ENCODE data around the gene ANO2.

GRCh38 chr12:5611162-5611561, 333.9 kb downstream of the ANO2 start:
- TF ChIP-seq MYC (IDR thresholded peaks at IDR 0.05; ENCODE audit: low read depth, low read length) (no peak), CTCF (IDR thresholded peaks at IDR 0.05; ENCODE audit: extremely low read depth in 1 of 2, insufficient read depth in 1 of 2, low read depth in 1 of 2, low read length in 2 of 2) (no peak), FOS (IDR thresholded peaks at IDR 0.05; ENCODE audit: borderline replicate concordance, insufficient read depth, low read length) (no peak), POLR2A (IDR thresholded peaks at IDR 0.05; ENCODE audit: low read depth, low read length) (no peak), POLR2AphosphoS5 (IDR thresholded peaks at IDR 0.05; ENCODE audit: insufficient read depth, low read depth, low read length) (no peak), JUN (IDR thresholded peaks at IDR 0.05; ENCODE audit: borderline replicate concordance, insufficient read depth, insufficient read length, low read depth) (no peak), MAX (IDR thresholded peaks at IDR 0.05; ENCODE audit: insufficient read depth, insufficient read length) (no peak), EZH2 (IDR thresholded peaks at IDR 0.05; ENCODE audit: borderline replicate concordance, low read depth, low read length, severe bottlenecking) (no peak), GATA2 (IDR thresholded peaks at IDR 0.05; ENCODE audit: insufficient read depth, insufficient read length, low read depth, low read length) (no peak)
